Femur (tissue), 1 donor: ENCODE measurements around the gene VCAN.

ENCODE experiments used
- DNase-seq: peaks from one replicate; pipeline ENCODE4 v3.0.0-alpha.2; 2017

VCAN gene

DNA sequence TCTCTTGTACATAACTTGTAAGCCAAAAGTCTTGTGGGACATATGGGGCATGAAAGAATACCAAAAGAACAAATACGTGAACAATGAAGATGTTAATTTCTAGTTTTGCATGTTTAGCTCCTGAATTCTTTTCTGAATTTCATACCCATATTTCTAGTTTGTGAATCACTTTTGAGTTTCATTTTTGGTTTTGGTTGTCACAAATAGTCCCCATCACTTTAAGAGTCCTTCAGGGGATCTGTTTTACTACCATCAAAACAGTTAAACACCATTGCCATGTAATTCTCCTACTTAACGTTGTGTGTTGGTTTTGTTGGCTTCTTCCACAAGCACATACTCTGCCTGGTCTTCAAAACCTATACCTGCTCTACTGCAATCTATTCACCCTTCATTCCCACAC lies 27.0 kb downstream of the VCAN start:
- DNase-seq: no peak

DNA sequence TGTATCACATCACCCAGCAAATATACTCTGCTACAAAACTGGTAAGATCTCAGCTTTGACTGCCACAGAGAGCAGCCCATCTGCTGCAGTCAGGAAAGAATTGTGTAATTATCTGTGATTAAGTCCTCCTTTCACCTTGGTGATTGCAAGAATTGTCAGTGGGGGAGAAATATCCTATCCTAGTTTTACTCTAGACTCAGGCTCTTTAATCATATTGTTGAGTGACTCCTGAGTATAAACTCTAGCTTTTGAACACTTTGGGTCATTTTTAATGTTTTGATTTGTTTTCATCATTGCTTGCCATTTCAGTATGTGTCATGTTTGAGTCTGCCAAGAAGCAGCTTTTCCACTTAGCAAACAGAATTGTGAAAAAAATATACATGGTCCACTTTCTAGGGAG lies 32.1 kb downstream of the VCAN start:
- no peak for DNase-seq

DNA sequence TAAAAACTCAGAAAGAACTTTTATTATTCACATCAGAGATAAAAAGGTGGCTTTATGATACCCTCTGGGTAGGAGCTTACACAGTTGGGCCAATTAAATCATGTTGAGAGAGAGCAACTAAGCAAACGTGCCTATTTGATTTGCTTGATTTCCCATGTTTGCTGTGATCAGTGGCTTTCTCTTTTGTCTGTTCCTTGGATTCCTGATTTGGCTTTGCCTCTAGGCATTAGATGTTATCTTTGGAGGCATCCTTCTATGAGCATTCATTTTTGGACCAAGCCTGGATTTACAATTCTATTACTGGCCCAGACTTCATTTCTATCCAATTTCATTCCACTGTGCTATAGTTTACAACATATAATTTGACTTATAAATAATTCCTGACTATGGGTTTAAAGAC lies 35.9 kb downstream of the VCAN start:
- DNase-seq: no peak

DNA sequence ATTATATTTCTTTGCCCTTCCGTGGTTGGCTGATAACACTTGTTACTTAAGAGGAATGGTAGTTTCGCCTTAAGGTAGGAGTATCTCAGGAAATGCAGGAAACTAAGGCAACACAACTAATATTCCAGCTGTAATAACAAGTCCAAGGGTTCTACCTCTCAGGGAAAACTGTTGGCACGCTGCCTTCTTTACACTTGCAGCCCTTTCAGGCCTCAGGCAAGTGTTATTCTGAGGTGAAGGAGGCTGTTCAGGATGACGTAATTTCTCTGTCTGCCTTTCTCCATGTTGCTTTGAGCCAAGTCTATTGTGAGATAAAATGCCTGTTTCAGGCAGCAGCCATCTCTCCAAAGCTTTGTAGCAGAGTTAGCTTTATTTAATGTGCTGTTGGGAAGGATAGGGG lies 38.0 kb downstream of the VCAN start:
- DNase-seq: peak; percentile 65

DNA sequence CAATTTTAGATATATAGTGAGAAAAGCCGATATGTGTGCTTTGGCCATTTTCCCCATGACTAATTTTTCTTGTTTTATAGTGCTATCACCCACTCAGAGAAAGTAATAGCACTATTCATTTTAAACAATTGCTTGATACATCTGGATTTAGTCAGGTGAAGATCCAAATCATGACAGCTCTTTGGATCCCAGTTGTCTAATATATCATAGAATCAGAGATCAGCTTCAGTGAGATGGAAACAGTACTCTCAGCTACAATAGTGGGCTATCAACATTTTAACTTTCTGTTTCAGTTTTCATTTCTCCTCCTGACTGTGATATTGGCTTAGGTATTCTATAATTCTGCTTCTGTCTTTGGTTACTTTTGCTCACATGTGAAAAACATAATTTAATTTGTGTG lies 38.7 kb downstream of the VCAN start:
- no peak for DNase-seq

DNA sequence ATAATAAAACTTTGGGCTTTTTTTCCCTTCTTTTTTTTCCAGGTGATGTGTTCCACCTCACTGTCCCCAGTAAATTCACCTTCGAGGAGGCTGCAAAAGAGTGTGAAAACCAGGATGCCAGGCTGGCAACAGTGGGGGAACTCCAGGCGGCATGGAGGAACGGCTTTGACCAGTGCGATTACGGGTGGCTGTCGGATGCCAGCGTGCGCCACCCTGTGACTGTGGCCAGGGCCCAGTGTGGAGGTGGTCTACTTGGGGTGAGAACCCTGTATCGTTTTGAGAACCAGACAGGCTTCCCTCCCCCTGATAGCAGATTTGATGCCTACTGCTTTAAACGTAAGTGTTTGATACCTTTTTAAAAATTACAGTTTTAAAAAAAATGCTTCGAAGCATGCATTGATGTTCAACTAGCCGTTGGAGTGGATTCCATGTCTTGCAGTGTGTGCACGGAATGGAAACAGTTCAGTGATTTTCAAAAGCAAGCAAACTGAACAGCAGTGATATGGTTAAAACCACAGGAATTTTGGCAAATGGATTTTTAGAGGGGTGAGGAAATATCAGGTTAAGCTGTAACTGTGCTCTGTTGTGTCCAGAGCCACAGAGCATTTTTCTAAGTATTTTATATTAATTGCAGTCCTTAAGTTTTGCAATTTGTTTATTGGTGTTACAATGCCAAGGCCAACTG lies 40.7 kb downstream of the VCAN start:
- DNase-seq: no peak

DNA sequence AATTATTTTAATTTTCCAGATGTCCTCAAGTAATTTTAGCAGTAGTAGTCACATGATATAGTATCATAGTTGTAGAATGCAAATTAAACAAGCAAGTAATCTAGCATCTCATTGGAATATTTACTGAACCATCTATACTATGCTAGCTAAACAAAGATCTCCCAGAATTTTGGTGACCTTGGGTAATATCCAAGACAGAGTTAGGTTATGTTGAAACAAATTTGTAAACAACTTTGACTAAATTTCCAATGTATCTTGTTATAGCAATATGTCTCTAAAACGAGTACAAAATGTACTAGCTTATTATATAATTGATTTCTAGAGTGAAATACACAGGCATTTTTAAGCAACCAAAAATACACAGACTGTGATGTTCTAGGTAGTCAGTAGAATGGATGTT lies 41.5 kb downstream of the VCAN start:
- no peak for DNase-seq

DNA sequence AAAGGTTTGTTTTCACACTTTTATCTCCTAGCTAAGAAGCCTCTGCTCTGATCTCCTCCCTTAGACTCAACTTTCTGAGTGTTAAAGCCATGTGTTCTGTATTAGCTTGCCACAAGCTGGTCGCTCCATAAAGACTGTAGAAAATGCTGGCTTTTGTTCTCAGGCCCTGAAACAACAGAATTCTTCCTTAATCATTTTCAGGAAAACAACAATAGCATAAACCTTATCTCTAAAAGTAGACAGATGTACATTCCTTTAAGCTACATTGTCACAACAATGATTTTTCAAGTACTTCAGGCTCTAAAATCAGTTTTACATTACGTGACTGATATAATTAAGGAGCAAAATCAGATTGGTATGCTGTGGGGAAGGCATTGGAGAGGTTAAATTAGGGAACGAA lies 41.9 kb downstream of the VCAN start:
- no peak for DNase-seq

DNA sequence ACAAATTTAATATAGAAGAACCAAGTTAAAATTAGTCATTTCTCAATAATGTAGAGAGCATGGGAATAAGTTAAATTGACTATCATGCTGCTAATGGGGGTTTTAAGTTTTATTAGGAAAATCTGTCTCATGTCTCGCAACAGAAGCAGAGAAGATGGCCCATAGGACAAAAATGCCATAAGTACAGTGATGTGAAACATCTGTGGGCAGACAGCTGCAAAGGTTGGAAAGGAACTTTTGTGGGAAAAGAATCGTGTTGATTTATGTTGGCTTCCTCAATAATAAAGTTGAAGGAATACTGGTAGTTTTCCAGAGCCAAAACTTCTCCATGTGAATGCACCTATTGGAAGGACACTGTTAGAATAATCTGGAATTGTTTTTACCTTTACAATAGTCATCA lies 44.8 kb downstream of the VCAN start:
- DNase-seq: peak; percentile 74

DNA sequence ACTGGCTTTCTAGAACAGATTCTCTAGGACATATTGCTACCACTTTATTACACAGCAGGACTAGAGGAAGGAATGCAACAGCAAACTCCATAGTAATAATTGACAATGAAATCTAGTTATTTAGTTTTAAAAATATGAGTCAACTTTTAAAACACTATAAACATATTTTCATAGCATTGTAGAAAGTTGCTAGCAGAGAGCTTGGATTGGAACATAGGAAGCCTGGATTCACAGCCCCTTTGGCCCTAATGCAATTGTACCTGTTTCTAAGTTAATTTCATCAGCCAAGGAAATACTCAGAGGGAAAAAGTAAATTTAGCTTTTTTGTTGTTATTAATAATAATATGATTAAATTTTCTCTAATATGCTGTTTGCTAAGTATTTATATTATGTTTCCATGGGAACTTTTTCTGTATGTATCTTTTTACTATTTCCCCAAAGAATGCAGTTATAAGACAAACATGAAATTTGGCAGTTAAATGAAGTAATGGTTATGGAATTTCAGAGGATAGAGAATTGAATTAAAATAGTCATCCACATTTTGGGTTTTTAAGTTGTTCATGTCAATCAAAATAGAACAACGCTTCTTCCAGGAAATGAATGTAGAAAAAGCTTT lies 45.6 kb downstream of the VCAN start:
- DNase-seq: peak; percentile 42

DNA sequence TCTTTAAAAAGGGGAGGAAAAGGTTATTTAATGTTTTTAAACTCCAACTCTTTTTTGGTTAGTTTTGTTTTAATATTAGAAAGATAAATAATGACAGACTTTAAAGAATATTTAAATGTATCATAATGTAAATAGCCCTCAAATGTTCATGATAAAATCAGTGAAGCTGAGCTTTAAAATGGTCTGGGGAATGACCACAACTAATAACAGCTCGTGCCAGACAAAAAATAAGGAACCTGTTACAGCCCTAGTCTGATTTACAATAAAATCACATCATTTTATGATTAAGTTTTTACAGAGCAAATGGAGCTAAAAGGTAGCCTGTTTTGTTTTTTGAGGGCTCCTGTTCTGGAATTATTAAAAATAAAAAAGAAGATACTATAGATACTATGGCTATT lies 46.1 kb downstream of the VCAN start:
- no peak for DNase-seq

DNA sequence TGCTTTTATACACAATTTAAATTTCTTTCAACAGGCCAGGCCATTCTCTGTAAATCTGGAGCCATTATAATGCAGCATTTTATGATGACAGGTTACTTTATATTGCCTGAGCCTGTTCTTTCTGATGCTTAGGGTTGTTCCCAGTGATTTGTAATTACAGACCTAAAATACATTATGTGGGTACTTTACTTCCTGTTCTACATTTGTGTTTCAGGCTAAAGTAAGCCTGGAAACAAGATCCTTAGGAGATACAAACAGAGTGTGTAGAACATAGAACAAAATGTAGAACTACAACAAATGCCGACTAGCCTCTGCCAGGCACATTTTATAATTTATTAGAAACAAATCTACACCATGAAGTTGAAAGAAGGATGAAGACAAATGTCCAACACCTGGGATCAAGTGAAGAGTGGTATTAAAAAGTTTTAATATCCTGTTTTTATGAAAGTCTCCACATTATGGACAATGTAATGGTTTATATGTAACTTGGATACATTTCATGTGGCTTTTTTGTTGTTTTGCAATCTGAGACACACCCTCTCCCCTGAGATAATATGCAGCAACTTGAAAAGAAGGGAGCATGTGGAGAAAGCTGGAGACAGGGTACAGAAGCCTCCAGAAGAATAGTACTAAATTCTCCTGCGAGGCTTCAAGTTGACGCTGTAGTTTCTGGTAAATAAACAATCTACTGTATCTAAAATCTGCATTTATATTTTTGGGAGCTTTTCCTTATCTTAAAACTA lies 46.9 kb downstream of the VCAN start:
- no peak for DNase-seq

DNA sequence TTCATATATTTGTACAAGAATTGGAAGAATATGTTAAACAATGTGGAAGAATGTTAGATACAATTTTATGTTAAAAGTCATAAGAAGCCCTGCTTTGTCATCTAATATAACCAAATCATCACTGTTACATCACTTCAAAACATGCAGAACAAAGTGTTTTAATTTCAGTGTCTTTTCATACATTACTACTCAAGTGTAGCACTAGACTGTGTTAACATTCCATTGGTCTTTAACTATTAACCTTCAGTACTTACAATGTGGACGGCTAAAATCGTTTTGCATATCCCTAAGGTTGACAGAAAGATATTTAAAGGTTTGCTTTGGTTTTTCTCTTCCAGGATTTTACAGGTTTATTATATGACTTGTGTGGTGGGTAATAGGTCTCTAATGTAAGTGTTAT lies 50.9 kb downstream of the VCAN start:
- no peak for DNase-seq

DNA sequence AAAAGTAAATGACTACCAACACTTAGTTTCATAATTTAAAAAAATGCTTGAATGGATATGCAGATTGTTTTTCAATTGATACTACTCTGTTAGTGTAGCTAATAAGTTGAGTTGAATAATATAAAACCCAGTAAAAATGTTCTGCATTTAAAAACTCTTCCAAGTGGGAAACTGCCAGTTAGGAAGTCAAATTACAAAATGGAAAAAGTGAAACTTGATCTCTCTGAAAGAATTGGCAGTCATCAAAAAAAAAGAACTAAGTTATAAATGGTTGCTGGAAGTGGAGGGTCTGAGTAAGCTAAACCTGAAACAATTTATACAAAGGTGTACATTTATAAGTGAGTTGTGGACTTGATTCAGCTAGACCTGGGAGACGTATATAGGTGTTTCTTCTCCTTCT lies 52.4 kb downstream of the VCAN start:
- DNase-seq: no peak

DNA sequence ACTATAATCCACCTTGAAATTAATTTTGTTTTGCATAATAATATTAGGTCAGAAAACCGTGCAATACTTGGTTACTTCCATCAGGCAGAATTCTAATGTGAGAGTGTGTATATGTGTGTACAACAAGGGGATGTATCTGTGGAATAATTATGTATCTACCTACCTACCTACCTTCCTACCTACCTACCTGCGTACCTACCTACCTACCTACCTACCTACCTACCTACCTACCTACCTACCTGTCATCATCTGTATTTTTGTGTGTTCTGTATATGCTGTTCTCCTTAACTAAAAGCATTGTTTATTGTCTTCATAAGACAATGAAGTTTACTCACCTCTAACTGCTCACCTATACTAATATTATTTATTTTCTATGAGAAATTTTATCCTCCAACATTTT lies 52.8 kb downstream of the VCAN start:
- DNase-seq: no peak

DNA sequence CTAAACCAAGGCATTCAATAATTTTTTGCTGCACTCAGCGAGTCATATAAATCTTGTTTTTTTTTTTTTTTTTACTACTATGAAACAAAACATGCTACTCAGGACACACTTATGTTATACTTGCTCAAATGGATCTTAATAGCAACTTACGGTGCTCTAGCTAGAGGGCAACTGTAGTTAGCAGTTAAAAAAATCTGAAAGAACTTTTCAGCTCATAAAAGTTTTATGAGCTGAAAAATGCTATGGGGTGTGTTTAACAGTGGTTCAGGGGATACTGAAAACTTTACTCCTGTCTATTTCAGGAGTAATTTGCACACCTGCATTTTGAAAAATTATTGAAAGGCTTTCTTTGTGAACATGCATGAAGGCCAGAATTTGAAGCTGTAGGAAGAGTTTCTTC lies 53.4 kb downstream of the VCAN start:
- no peak for DNase-seq

DNA sequence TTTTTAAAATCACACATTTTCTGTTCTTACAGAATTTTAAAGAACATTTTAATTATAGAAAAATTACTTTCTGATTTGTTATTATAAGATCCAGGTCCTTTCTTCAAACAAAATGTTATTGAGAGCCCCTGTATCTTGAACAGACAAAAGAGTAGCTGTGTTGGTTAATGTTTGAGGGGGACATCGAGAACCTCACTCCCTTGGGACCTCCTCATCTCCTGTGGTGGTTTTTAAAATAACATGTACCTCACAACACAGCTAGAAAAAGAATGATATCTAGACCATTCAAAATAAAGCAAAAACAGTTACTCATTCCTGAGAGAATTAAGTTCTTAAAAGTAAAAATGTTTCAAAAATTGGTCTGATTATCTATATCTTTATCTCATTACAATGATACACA lies 54.7 kb downstream of the VCAN start:
- DNase-seq: no peak

DNA sequence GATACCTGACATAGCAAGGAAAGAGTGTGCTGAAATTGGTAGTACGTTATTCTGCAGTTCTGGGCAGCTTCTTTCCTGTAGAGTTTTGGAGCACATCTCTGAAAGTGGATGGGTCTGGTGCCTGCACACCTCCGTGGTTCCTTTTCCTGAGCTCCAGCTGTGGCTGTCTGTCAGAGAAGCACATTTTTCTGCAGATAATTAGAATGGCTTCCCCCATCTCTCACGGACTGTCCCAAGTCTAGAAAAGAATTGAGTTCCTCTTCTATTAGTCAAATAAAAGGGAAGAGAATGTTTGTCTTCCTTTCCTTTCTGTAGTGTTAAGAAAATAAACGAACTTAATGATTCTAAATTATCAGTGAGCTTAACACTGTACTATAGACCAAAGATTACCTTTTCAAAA lies 55.7 kb downstream of the VCAN start:
- DNase-seq: no peak

DNA sequence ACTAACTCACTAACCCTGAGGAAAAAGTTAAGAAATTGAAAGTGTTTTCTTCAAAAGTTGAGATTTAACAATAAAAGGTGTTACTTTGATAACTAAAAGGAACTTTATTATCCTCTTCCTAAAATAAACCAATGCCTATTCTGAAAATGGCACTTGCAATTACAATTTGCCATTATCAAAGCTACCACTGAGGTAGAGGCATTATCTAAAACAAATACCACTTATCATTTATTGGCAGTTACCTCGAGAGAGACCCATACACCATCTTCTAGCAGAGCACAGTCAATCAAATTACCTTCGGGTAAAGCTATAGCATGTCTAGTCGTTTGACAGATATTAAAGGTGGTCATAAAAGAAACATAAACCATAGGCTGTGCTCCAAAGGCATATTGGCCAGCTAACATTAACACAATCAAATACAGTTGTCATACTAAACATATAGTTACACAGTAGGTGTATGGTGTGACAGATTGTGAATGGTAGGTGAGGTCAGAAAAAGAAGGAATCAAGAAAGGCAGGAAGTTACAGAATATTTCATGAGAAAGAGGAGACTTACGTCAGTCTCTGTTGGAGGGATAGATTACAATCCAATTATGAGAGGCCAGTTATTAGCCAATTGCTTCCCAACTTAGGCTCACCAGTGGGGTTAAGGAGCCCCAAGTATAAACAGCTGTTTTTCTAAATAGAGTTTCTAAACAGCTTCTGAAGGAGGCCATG lies 56.3 kb downstream of the VCAN start:
- no peak for DNase-seq

DNA sequence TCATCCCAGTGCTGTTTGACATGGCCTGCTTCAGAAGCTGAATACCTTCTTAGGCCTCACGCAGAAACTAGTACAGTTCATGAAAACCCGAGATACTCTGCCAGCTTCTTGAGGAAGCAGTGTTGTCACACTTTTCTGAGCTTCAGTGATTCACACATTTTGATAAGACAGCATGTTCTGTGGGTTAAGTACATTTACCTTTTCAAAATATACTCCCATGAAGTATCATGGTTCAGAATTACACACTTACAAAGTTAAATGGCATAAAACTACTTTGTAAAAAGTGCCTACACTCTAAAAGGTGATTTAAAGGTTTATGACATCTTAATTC lies 56.9 kb downstream of the VCAN start:
- no peak for DNase-seq

DNA sequence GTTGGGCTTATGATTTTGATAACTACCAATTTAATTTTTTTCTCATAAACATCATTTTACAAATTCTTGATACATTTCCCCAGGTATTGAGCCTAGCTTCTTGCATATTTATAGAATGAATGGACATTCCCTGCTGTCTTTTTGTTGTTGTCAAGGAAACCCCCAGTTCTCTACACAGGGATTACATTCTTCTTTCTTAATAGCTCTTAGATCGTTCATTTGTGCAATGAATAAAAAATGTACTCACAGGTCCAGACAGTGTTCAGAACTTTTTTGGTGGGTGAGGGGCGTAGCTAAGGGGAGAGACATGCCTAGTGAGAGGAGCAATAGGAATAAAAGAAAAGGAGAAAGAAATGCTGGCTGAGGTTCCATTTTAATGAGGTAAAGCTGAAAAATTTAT lies 58.6 kb downstream of the VCAN start:
- no peak for DNase-seq

DNA sequence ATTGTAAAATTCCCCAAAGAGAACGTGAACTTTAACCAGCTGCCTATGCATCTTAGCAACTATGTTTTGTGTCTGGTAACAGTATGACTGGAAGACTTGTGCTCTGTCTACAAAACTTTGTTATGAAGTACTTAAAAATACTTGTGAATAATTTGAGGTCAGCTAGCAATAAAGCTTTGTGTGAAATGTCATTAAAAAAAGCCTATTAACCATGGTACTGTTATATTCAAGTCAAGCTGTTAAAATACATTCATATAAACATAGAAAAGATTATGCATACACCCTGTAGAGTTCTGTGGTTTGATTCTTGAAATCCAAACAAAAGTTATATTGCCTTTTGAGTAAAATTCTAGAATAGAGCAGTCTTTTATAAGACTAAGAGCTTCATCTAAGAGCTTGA lies 60.1 kb downstream of the VCAN start:
- no peak for DNase-seq

DNA sequence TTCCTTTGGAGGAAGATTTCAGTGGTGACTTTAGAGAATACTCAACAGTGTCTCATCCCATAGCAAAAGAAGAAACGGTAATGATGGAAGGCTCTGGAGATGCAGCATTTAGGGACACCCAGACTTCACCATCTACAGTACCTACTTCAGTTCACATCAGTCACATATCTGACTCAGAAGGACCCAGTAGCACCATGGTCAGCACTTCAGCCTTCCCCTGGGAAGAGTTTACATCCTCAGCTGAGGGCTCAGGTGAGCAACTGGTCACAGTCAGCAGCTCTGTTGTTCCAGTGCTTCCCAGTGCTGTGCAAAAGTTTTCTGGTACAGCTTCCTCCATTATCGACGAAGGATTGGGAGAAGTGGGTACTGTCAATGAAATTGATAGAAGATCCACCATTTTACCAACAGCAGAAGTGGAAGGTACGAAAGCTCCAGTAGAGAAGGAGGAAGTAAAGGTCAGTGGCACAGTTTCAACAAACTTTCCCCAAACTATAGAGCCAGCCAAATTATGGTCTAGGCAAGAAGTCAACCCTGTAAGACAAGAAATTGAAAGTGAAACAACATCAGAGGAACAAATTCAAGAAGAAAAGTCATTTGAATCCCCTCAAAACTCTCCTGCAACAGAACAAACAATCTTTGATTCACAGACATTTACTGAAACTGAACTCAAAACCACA lies 67.4 kb downstream of the VCAN start:
- no peak for DNase-seq

DNA sequence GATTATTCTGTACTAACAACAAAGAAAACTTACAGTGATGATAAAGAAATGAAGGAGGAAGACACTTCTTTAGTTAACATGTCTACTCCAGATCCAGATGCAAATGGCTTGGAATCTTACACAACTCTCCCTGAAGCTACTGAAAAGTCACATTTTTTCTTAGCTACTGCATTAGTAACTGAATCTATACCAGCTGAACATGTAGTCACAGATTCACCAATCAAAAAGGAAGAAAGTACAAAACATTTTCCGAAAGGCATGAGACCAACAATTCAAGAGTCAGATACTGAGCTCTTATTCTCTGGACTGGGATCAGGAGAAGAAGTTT lies 67.9 kb downstream of the VCAN start:
- no peak for DNase-seq
